ENCODE measurements around the gene RNF182. TPM values are rescaled to one million over a fixed set of nuclear protein-coding genes. Genes with fewer than 3 reads are reported as not detected.

RNF182 gene
- total RNA-seq, 2 experiments from 2014 or later = not detected

GRCh38 chr6:13907614-13908215 is 17.0 kb upstream of the RNF182 start:
- POLR2A ChIA-PET = no interaction called here
- H3K27ac Mint-ChIP-seq = no peak overlapping the region
- H3K4me1 Mint-ChIP-seq = peaks cover 4% of the 10 kb centered on the region
- no peak overlapping the region for H3K4me3 Mint-ChIP-seq
- CTCF ChIA-PET = interaction anchor here (1.0 to 1.1 kb wide), 2 partner anchors 14 to 237 kb away, joined by 3 read pairs; no protein-coding TSS in a partner anchor
- H3K27me3 Mint-ChIP-seq = peaks cover 55% of the 10 kb centered on the region
- no peaks in the 10 kb centered on the region for H3K9me3 Mint-ChIP-seq
- no peaks in the 10 kb centered on the region for H3K36me3 Mint-ChIP-seq (ENCODE audit: low read depth)
- no peak for DNase-seq

GRCh38 chr6:13908955-13909381 is 15.8 kb upstream of the RNF182 start:
- Mint-ChIP-seq H3K4me1 (peaks cover 4% of the 10 kb centered on the region), H3K27me3 (peaks cover 51% of the 10 kb centered on the region), H3K9me3 (no peaks in the 10 kb centered on the region), H3K4me3 (no peak overlapping the region), H3K36me3 (ENCODE audit: low read depth) (no peaks in the 10 kb centered on the region), H3K27ac (no peak overlapping the region)
- CTCF ChIA-PET = interaction anchor here (0.7 to 1.4 kb wide), 5 partner anchors 9 to 236 kb away, joined by 3 read pairs; no protein-coding TSS in a partner anchor
- POLR2A ChIA-PET = no interaction called here
- DNase-seq = peak; percentile 56

GRCh38 chr6:13910443-13910842 is 14.3 kb upstream of the RNF182 start:
- no peaks in the 10 kb centered on the region for H3K9me3 Mint-ChIP-seq
- peaks cover 4% of the 10 kb centered on the region for H3K4me1 Mint-ChIP-seq
- DNase-seq = no peak
- no peak overlapping the region for H3K4me3 Mint-ChIP-seq
- no peaks in the 10 kb centered on the region for H3K36me3 Mint-ChIP-seq (ENCODE audit: low read depth)
- POLR2A ChIA-PET = no interaction called here
- no peak overlapping the region for H3K27ac Mint-ChIP-seq
- CTCF ChIA-PET = interaction anchor here (1.1 to 1.4 kb wide), 4 partner anchors 12 to 157 kb away, joined by 3 to 4 read pairs (median 3); no protein-coding TSS in a partner anchor
- H3K27me3 Mint-ChIP-seq = peaks cover 50% of the 10 kb centered on the region

DNA sequence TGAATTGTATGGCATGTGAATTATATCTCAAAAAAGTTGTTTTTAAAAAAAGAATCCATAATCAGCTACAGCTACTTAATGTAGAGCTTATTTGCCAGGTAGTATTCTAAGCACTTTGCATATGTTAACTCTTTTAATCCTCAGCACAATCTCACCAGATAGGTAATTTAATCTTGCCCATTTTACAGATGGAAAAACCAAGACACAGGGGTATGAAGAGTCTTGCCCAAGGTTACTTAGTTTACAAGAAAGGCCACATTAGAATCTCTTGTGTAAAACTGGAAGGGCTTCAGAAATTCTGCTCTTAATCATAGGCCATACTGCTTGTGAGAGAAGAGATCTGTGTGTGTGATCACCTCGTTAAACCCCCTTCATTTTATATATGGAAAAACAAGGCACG is 13.4 kb upstream of the RNF182 start:
- H3K36me3 Mint-ChIP-seq (ENCODE audit: low read depth) = no peaks in the 10 kb centered on the region
- no peak overlapping the region for H3K27ac Mint-ChIP-seq
- DNase-seq = no peak
- peaks cover 4% of the 10 kb centered on the region for H3K4me1 Mint-ChIP-seq
- no peak overlapping the region for H3K4me3 Mint-ChIP-seq
- ChIA-PET POLR2A (no interaction called here), CTCF (interaction anchor here (0.7 to 1.1 kb wide), 2 partner anchors 11 to 12 kb away, joined by 3 to 4 read pairs; no protein-coding TSS in a partner anchor)
- H3K9me3 Mint-ChIP-seq = no peaks in the 10 kb centered on the region
- H3K27me3 Mint-ChIP-seq = peaks cover 52% of the 10 kb centered on the region

DNA sequence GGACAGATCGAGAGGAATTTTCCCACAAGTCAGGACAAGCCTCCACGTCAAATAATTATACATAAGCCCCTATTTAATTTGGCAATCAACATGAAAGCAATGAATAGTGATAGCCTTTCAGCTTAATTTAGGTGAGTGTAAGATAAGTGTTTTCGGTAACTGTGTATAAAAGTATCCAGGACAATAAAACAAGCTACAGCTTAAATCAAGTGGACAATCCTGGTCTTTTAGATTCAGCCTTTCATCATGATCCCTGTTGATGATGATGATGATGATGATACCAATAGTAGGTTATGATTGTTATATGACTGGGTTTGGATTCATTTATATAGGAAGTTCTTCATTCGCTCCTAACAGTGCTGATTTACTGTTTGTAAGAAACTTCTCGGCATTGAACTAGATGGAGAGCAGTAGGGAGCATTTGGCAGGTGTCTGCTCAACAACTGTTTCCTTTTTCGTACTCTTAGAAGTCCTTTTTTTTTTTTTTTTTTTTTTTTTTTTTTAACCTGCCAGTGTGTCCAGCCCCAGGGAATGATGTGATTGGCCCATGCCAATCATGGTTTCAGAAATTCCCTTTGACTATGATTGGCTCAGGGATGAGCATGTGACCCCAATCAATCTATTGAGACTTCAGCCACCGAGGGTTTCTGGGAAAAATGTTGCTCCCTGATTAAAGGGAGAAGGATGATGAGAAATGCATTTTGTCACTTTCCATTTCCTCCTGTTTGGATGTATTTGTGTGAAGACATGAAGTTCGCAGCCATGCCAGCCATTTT is 11.3 kb upstream of the RNF182 start:
- CTCF ChIA-PET = interaction anchor here (0.5 to 1.2 kb wide), 5 partner anchors 9 to 1668 kb away, joined by 3 to 4 read pairs (median 3); no protein-coding TSS in a partner anchor
- peaks cover 38% of the 10 kb centered on the region for H3K27me3 Mint-ChIP-seq
- H3K27ac Mint-ChIP-seq = no peak overlapping the region
- H3K9me3 Mint-ChIP-seq = no peaks in the 10 kb centered on the region
- no peak overlapping the region for H3K4me3 Mint-ChIP-seq
- no peaks in the 10 kb centered on the region for H3K36me3 Mint-ChIP-seq (ENCODE audit: low read depth)
- H3K4me1 Mint-ChIP-seq = peaks cover 4% of the 10 kb centered on the region
- DNase-seq = no peak
- POLR2A ChIA-PET = no interaction called here

DNA sequence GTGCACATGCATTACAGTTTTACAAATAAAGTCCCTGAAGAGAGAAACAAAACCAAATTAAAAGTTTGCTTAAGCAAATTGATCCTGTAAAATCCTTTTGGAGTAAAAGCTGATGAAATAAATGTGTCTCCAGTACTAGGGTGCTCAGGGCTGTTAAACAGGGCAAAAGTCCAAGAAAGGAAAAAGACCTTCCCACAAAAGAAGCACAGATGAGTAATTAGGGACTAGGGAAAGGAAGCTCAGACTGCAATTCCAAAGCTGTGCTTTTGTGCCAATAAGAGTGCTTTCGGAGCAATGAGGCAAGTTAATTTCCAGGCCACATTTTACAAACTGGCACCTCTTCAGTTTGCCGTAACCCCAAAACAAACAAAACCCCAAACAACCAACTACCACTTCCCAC is 10.4 kb upstream of the RNF182 start:
- Mint-ChIP-seq H3K4me3 (no peak overlapping the region), H3K4me1 (peaks cover under 1% of the 10 kb centered on the region), H3K9me3 (no peaks in the 10 kb centered on the region), H3K27ac (no peak overlapping the region), H3K36me3 (ENCODE audit: low read depth) (no peaks in the 10 kb centered on the region), H3K27me3 (peaks cover 43% of the 10 kb centered on the region)
- CTCF ChIA-PET = no interaction called here
- no peak for DNase-seq
- POLR2A ChIA-PET = no interaction called here

DNA sequence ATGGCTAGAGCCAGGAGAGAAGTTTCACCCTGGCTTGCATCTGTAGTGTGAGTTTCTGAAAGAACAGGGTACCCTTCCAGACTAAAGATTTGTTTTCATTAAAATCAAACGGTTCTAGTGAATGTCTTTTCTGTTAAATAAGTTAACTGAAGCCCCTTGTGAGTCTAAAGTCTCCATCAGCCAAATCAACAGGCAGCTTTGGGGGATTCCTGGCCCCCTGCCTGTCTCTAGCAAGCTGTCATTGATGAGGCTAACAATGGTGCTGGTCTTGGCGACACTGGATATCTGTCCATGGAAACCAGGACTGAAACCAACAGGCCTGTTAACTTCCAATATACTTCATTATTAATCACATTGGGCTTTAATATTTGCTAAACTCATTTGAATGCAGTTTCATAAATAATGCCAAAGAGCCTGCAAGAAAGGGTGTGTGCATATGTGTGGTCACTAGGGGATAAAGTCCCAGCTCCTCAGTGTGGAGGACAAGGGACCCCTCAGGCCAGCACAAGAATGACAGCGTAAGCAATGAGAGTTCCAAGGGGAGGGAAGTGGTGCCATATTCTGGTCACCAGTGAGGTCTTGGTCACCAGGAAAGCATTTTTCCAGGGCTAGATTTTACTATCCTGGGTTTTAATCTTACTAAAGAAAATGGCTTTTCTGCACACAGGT is 9.1 kb upstream of the RNF182 start:
- H3K36me3 Mint-ChIP-seq (ENCODE audit: low read depth) = no peaks in the 10 kb centered on the region
- no peak overlapping the region for H3K27ac Mint-ChIP-seq
- H3K9me3 Mint-ChIP-seq = no peaks in the 10 kb centered on the region
- H3K4me1 Mint-ChIP-seq = no peaks in the 10 kb centered on the region
- POLR2A ChIA-PET = no interaction called here
- peaks cover 46% of the 10 kb centered on the region for H3K27me3 Mint-ChIP-seq
- DNase-seq = no peak
- no peak overlapping the region for H3K4me3 Mint-ChIP-seq
- CTCF ChIA-PET = no interaction called here

DNA sequence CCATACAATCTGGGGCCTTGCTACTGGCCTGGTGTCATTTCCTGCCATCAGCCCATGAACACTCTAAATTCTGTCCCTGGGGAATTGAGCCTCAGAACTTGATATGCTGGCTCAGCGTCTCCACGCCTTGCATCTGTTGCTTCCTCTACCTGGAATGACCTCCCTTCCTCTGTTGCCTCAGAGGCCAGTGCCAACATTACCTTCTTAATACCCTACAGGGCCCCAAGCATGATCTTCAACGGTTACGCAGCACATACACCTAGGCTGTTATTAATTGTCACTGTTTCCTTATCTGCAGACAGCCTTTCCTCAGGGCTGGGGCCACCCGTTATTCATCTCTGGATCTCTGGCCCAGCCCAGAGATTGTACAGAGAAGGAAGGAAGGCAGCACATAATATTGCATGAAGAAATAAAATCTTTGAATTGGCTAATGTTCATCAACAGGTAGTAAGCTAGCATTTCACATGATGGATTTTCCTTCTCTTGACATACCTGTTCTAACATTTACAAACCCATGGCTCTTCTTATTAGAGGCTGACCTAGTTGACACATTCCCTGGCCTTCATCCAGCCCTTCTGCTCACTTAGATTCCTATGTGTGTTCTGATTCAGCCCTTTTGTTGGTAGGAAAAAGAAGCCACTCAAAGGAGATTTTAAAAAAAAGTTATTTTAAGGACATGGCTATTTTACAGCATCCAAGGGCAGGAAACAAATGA is 8.4 kb upstream of the RNF182 start:
- Mint-ChIP-seq H3K27me3 (peaks cover 45% of the 10 kb centered on the region), H3K4me1 (no peaks in the 10 kb centered on the region), H3K4me3 (no peak overlapping the region), H3K36me3 (ENCODE audit: low read depth) (no peaks in the 10 kb centered on the region), H3K9me3 (no peaks in the 10 kb centered on the region), H3K27ac (no peak overlapping the region)
- DNase-seq = no peak
- ChIA-PET CTCF (interaction anchor here (0.6 kb wide), 1 partner anchor 20 kb away, joined by 3 read pairs; no protein-coding TSS in a partner anchor), POLR2A (no interaction called here)

- POLR2A ChIA-PET = no interaction called here
- no peaks in the 10 kb centered on the region for H3K36me3 Mint-ChIP-seq (ENCODE audit: low read depth)
- no peak for DNase-seq
- H3K9me3 Mint-ChIP-seq = no peaks in the 10 kb centered on the region
- CTCF ChIA-PET = interaction anchor here (0.6 kb wide), 1 partner anchor 21 kb away, joined by 3 read pairs; no protein-coding TSS in a partner anchor
- no peak overlapping the region for H3K27ac Mint-ChIP-seq
- no peak overlapping the region for H3K4me3 Mint-ChIP-seq
- no peaks in the 10 kb centered on the region for H3K4me1 Mint-ChIP-seq
- peaks cover 42% of the 10 kb centered on the region for H3K27me3 Mint-ChIP-seq
Measured at GRCh38 chr6:13917141-13917540, 7.6 kb upstream of the RNF182 start.

DNA sequence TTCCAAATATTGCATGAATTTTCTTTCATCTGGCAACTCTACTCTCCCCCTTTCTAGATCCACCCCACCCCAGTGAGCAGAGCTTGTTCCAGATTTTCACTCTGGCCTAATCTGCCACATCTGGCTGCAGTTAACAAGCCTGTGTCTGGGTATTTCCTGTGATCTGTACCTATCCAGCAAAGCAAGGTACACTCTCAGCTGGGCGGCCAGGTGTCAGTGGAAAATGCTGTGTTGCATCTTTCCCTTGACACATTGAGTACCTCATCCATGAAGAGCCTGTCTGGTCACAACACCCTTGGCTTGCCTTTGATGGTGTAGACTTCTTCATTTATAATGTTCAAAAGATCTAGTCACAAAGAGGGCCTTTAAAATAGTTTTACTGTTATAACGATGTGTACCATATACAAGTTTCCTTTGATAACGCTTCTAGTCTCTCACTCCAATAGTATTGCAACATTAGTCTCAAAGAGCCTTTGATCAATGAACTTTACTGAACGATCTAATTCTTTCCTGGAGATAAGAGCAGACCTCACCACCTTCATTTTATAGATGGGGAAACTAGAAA is 6.0 kb upstream of the RNF182 start:
- Mint-ChIP-seq H3K27me3 (peaks cover 48% of the 10 kb centered on the region), H3K4me3 (no peak overlapping the region), H3K9me3 (no peaks in the 10 kb centered on the region), H3K36me3 (ENCODE audit: low read depth) (no peaks in the 10 kb centered on the region), H3K27ac (no peak overlapping the region), H3K4me1 (no peaks in the 10 kb centered on the region)
- no peak for DNase-seq
- CTCF ChIA-PET = interaction anchor here (1.2 kb wide), 1 partner anchor 10 kb away, joined by 3 read pairs; no protein-coding TSS in a partner anchor
- POLR2A ChIA-PET = no interaction called here

DNA sequence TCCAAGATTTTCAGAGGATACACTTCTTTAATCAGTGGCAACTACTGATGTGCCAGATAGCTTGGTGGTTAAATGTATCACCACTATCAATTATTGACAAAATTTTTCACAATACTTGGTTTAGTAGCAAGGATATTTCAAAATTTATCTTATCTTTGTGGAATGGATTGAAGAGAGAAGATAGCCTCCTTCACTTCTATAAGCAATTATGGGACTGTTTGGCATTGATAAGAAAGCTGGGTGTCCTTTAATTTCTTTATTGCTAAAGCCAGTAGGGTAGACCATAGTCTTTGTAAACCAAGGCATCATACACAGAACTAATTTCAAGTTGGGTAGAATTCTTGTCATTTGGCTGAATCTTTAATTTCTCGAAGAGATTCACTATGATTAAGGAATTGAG is 4.9 kb upstream of the RNF182 start:
- POLR2A ChIA-PET = no interaction called here
- Mint-ChIP-seq H3K4me3 (no peak overlapping the region), H3K36me3 (ENCODE audit: low read depth) (no peaks in the 10 kb centered on the region), H3K4me1 (peaks cover 6% of the 10 kb centered on the region), H3K9me3 (no peaks in the 10 kb centered on the region), H3K27me3 (peaks cover 48% of the 10 kb centered on the region), H3K27ac (no peak overlapping the region)
- CTCF ChIA-PET = no interaction called here
- DNase-seq = no peak

DNA sequence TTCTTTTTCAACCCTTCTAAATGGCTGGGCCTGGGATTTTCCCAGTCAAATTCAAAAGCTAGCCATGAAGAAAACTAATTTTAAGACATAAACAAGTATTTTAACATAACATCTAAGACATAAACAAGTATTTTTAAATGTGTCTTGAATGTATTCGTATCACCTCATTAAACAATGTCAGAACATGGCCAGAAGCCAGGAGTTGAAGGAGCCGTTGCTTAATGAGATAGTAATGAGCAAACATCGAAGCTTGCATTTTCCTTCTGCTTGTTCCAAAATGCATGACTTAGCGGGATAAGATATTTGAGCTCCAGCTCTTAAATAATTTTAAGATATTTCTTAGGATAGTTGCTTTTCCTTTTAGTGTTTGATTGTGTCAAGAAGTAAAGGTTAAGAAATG is 4.2 kb upstream of the RNF182 start:
- Mint-ChIP-seq H3K4me3 (no peak overlapping the region), H3K36me3 (ENCODE audit: low read depth) (no peaks in the 10 kb centered on the region), H3K27ac (no peak overlapping the region), H3K4me1 (peaks cover 11% of the 10 kb centered on the region), H3K27me3 (peaks cover 48% of the 10 kb centered on the region), H3K9me3 (no peaks in the 10 kb centered on the region)
- ChIA-PET POLR2A (no interaction called here), CTCF (no interaction called here)
- DNase-seq = no peak
